ENCODE results near the gene GSPT1.

GSPT1 gene

DNA sequence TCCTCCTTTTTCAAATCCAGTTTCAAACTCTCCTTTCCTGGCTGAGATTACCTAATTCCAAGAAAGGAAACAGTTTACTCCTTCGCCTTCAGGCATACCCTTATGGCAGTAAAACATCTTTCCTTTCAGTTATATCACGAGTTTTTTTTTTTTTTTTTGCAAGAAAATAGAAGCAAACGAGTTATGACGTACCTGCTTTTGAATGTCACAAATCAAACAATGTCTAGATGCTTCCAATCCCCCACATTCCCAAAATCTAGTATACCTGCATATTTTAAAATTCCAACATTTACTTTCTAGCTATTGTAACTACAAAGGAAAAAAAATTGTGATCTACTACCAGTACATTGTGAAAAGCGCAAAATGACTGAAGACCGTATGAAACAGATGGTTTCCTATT lies 28.9 kb downstream of the GSPT1 start:
- H3K4ac ChIP-seq (ENCODE audit: low read depth, low read length) = no peak overlapping the region
- no peak overlapping the region for H2BK120ac ChIP-seq (ENCODE audit: insufficient read depth, low read length, poor library complexity)
- no peak overlapping the region for H4K8ac ChIP-seq (ENCODE audit: low read depth, low read length)
- no CpG with 5 or more reads among the region's 6 CpGs for WGBS (ENCODE audit: extremely low coverage, insufficient coverage, insufficient read length)
- H3K79me1 ChIP-seq (ENCODE audit: low read length) = no peaks in the 10 kb centered on the region
- H3K14ac ChIP-seq (ENCODE audit: low read length) = no peak overlapping the region
- H3K4me2 ChIP-seq (ENCODE audit: low read length) = no peak overlapping the region
- H3K4me1 ChIP-seq (ENCODE audit: control insufficient read depth in 1 of 2, insufficient read depth in 2 of 2, low read length in 2 of 2) = no peaks in the 10 kb centered on the region
- DNase-seq = peak; percentile 53 to 92
- no peak overlapping the region for H2BK12ac ChIP-seq (ENCODE audit: low read length)
- H3K79me2 ChIP-seq (ENCODE audit: control insufficient read depth, insufficient read depth, low read length, poor library complexity) = no peaks in the 10 kb centered on the region
- no peaks in the 10 kb centered on the region for H3K9me3 ChIP-seq (ENCODE audit: insufficient read depth, low read depth, low read length)
- H2AFZ ChIP-seq (ENCODE audit: insufficient read depth, low read length, poor library complexity) = no peak overlapping the region
- peaks cover 32 to 47% of the 10 kb centered on the region in 2 experiments for H3K36me3 ChIP-seq (ENCODE audit: control insufficient read depth in 1 of 2, insufficient read depth in 2 of 2, low read length in 2 of 2)
- no peak overlapping the region for H4K91ac ChIP-seq (ENCODE audit: low read depth, low read length)
- no peaks in the 10 kb centered on the region for H3K27me3 ChIP-seq (ENCODE audit: insufficient read depth, low read length)
- H2AK5ac ChIP-seq (ENCODE audit: low read length) = no peak overlapping the region
- no peak overlapping the region for H4K12ac ChIP-seq (ENCODE audit: low read depth, low read length)
- H3K4me3 ChIP-seq (ENCODE audit: low read depth, low read length) = no peak overlapping the region
- no peak overlapping the region for H3K23ac ChIP-seq (ENCODE audit: low read length)
- no peak overlapping the region for H2BK5ac ChIP-seq (ENCODE audit: low read depth, low read length, poor library complexity)
- no peak overlapping the region for H3K27ac ChIP-seq (ENCODE audit: low read depth, low read length)
- no peak overlapping the region for H3K9ac ChIP-seq (ENCODE audit: low read length)
- H3K18ac ChIP-seq (ENCODE audit: low read length) = no peak overlapping the region

- H3K18ac ChIP-seq (ENCODE audit: low read length) = no peak overlapping the region
- DNase-seq = no peak
- no peaks in the 10 kb centered on the region for H3K9me3 ChIP-seq (ENCODE audit: insufficient read depth, low read depth, low read length)
- no peaks in the 10 kb centered on the region for H3K4me1 ChIP-seq (ENCODE audit: control insufficient read depth in 1 of 2, insufficient read depth in 2 of 2, low read length in 2 of 2)
- no peak overlapping the region for H2BK120ac ChIP-seq (ENCODE audit: insufficient read depth, low read length, poor library complexity)
- no peaks in the 10 kb centered on the region for H3K79me1 ChIP-seq (ENCODE audit: low read length)
- H3K23ac ChIP-seq (ENCODE audit: low read length) = no peak overlapping the region
- no peak overlapping the region for H3K4me3 ChIP-seq (ENCODE audit: low read depth, low read length)
- no peak overlapping the region for H3K9ac ChIP-seq (ENCODE audit: low read length)
- peaks cover 32 to 45% of the 10 kb centered on the region in 2 experiments for H3K36me3 ChIP-seq (ENCODE audit: control insufficient read depth in 1 of 2, insufficient read depth in 2 of 2, low read length in 2 of 2)
- no peak overlapping the region for H2BK12ac ChIP-seq (ENCODE audit: low read length)
- no CpG with 5 or more reads among the region's 5 CpGs for WGBS (ENCODE audit: extremely low coverage, insufficient coverage, insufficient read length)
- no peak overlapping the region for H3K14ac ChIP-seq (ENCODE audit: low read length)
- H3K4me2 ChIP-seq (ENCODE audit: low read length) = no peak overlapping the region
- H4K91ac ChIP-seq (ENCODE audit: low read depth, low read length) = no peak overlapping the region
- no peaks in the 10 kb centered on the region for H3K79me2 ChIP-seq (ENCODE audit: control insufficient read depth, insufficient read depth, low read length, poor library complexity)
- H2AK5ac ChIP-seq (ENCODE audit: low read length) = no peak overlapping the region
- H3K27ac ChIP-seq (ENCODE audit: low read depth, low read length) = no peak overlapping the region
- H4K8ac ChIP-seq (ENCODE audit: low read depth, low read length) = no peak overlapping the region
- H3K4ac ChIP-seq (ENCODE audit: low read depth, low read length) = no peak overlapping the region
- H4K12ac ChIP-seq (ENCODE audit: low read depth, low read length) = no peak overlapping the region
- H2BK5ac ChIP-seq (ENCODE audit: low read depth, low read length, poor library complexity) = no peak overlapping the region
- H3K27me3 ChIP-seq (ENCODE audit: insufficient read depth, low read length) = no peaks in the 10 kb centered on the region
- no peak overlapping the region for H2AFZ ChIP-seq (ENCODE audit: insufficient read depth, low read length, poor library complexity)
Measured at GRCh38 chr16:11884035-11884434, 31.7 kb downstream of the GSPT1 start.

GRCh38 chr16:11880007-11880406 lies 35.7 kb downstream of the GSPT1 start:
- H3K27me3 ChIP-seq (ENCODE audit: insufficient read depth, low read length) = no peaks in the 10 kb centered on the region
- peaks cover 0 to 1% of the 10 kb centered on the region in 2 experiments for H3K4me1 ChIP-seq (ENCODE audit: control insufficient read depth in 1 of 2, insufficient read depth in 2 of 2, low read length in 2 of 2)
- no peak overlapping the region for H2BK120ac ChIP-seq (ENCODE audit: insufficient read depth, low read length, poor library complexity)
- H4K8ac ChIP-seq (ENCODE audit: low read depth, low read length) = no peak overlapping the region
- no peaks in the 10 kb centered on the region for H3K9me3 ChIP-seq (ENCODE audit: insufficient read depth, low read depth, low read length)
- no peak overlapping the region for H3K9ac ChIP-seq (ENCODE audit: low read length)
- H3K4me2 ChIP-seq (ENCODE audit: low read length) = no peak overlapping the region
- no peak overlapping the region for H3K27ac ChIP-seq (ENCODE audit: low read depth, low read length)
- no peak overlapping the region for H2AK5ac ChIP-seq (ENCODE audit: low read length)
- H3K79me1 ChIP-seq (ENCODE audit: low read length) = no peaks in the 10 kb centered on the region
- no peak overlapping the region for H3K23ac ChIP-seq (ENCODE audit: low read length)
- DNase-seq = no peak
- H2AFZ ChIP-seq (ENCODE audit: insufficient read depth, low read length, poor library complexity) = no peak overlapping the region
- H3K4ac ChIP-seq (ENCODE audit: low read depth, low read length) = no peak overlapping the region
- H2BK5ac ChIP-seq (ENCODE audit: low read depth, low read length, poor library complexity) = no peak overlapping the region
- H3K18ac ChIP-seq (ENCODE audit: low read length) = no peak overlapping the region
- H3K14ac ChIP-seq (ENCODE audit: low read length) = no peak overlapping the region
- H3K79me2 ChIP-seq (ENCODE audit: control insufficient read depth, insufficient read depth, low read length, poor library complexity) = no peaks in the 10 kb centered on the region
- H2BK12ac ChIP-seq (ENCODE audit: low read length) = no peak overlapping the region
- peaks cover 35 to 40% of the 10 kb centered on the region in 2 experiments for H3K36me3 ChIP-seq (ENCODE audit: control insufficient read depth in 1 of 2, insufficient read depth in 2 of 2, low read length in 2 of 2)
- H4K91ac ChIP-seq (ENCODE audit: low read depth, low read length) = no peak overlapping the region
- H4K12ac ChIP-seq (ENCODE audit: low read depth, low read length) = no peak overlapping the region
- WGBS (ENCODE audit: extremely low coverage, insufficient coverage, insufficient read length) = no CpG with 5 or more reads among the region's 5 CpGs
- H3K4me3 ChIP-seq (ENCODE audit: low read depth, low read length) = no peak overlapping the region

DNA sequence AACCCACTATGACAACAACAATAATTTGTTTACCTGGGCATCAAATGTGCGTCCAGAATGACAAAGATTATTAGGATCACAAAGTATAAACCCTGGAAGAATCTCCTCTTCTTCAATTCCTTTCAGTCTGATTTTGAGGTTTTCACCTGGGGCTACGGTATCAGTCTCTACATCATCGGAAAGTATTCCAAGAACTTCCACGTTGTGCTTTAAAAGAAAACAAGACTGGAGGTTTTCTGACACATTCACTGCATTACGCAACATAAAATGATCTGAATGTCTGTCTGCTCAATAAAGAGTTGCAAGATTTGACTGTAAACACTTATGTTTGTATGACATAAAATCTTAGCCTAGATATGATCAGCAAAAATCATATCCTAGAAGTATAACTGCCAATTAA lies 38.4 kb downstream of the GSPT1 start:
- H3K4ac ChIP-seq (ENCODE audit: low read depth, low read length) = no peak overlapping the region
- no peaks in the 10 kb centered on the region for H3K27me3 ChIP-seq (ENCODE audit: insufficient read depth, low read length)
- H3K79me2 ChIP-seq (ENCODE audit: control insufficient read depth, insufficient read depth, low read length, poor library complexity) = no peaks in the 10 kb centered on the region
- no peaks in the 10 kb centered on the region for H3K79me1 ChIP-seq (ENCODE audit: low read length)
- H3K4me2 ChIP-seq (ENCODE audit: low read length) = no peak overlapping the region
- no peak overlapping the region for H3K14ac ChIP-seq (ENCODE audit: low read length)
- H3K36me3 ChIP-seq (ENCODE audit: control insufficient read depth in 1 of 2, insufficient read depth in 2 of 2, low read length in 2 of 2) = peaks cover 28 to 33% of the 10 kb centered on the region in 2 experiments
- H3K23ac ChIP-seq (ENCODE audit: low read length) = no peak overlapping the region
- WGBS (ENCODE audit: extremely low coverage, insufficient coverage, insufficient read length) = no CpG with 5 or more reads among the region's 5 CpGs
- no peak overlapping the region for H2BK120ac ChIP-seq (ENCODE audit: insufficient read depth, low read length, poor library complexity)
- H3K27ac ChIP-seq (ENCODE audit: low read depth, low read length) = no peak overlapping the region
- H2AFZ ChIP-seq (ENCODE audit: insufficient read depth, low read length, poor library complexity) = no peak overlapping the region
- no peak overlapping the region for H4K12ac ChIP-seq (ENCODE audit: low read depth, low read length)
- no peaks in the 10 kb centered on the region for H3K9me3 ChIP-seq (ENCODE audit: insufficient read depth, low read depth, low read length)
- peaks cover 0 to 1% of the 10 kb centered on the region in 2 experiments for H3K4me1 ChIP-seq (ENCODE audit: control insufficient read depth in 1 of 2, insufficient read depth in 2 of 2, low read length in 2 of 2)
- DNase-seq = peak; percentile 79 to 98
- no peak overlapping the region for H4K91ac ChIP-seq (ENCODE audit: low read depth, low read length)
- H2BK5ac ChIP-seq (ENCODE audit: low read depth, low read length, poor library complexity) = no peak overlapping the region
- H4K8ac ChIP-seq (ENCODE audit: low read depth, low read length) = no peak overlapping the region
- no peak overlapping the region for H3K18ac ChIP-seq (ENCODE audit: low read length)
- H2BK12ac ChIP-seq (ENCODE audit: low read length) = no peak overlapping the region
- H3K4me3 ChIP-seq (ENCODE audit: low read depth, low read length) = no peak overlapping the region
- no peak overlapping the region for H2AK5ac ChIP-seq (ENCODE audit: low read length)
- H3K9ac ChIP-seq (ENCODE audit: low read length) = no peak overlapping the region

All from trophoblast cell (in vitro differentiated cells and primary cell).